ENCODE data around the gene SNRNP35. TPM values are rescaled to one million over a fixed set of nuclear protein-coding genes. Genes with fewer than 3 reads are reported as not detected.
"Not testable (repeated sequence)": the region's sequence is repeated elsewhere in the genome, so short reads cannot be mapped to it uniquely, and the experiment has no call there.

Gene SNRNP35
- total RNA-seq, 2 experiments from 2014 or later, result 26.2 to 28.6 TPM

GRCh38 chr12:123491056-123491455 lies 33.1 kb downstream of the SNRNP35 start:
- no peaks in the 10 kb centered on the region for H3K9me3 ChIP-seq (ENCODE audit: control insufficient read depth in 1 of 2, insufficient read depth in 1 of 2, low read length in 2 of 2)
- CTCF ChIA-PET, result no interaction called here

GRCh38 chr12:123491481-123491880 lies 33.5 kb downstream of the SNRNP35 start:
- Mint-ChIP-seq H3K4me3 (no peak overlapping the region), H3K27me3 (no peaks in the 10 kb centered on the region), H3K27ac (no peak overlapping the region), H3K36me3 (ENCODE audit: low read depth) (no peaks in the 10 kb centered on the region), H3K9me3 (no peaks in the 10 kb centered on the region), H3K4me1 (ENCODE audit: low read depth) (no peaks in the 10 kb centered on the region)
- Histone ChIP-seq H3K36me3 (ENCODE audit: insufficient read depth, low read length) (no peaks in the 10 kb centered on the region), H3K27me3 (ENCODE audit: control insufficient read depth in 1 of 2, insufficient read depth in 2 of 2, low read length in 2 of 2) (no peaks in the 10 kb centered on the region), H3K4me3 (ENCODE audit: low read length) (no peak overlapping the region), H3K27ac (ENCODE audit: low read depth in 1 of 2, low read length in 2 of 2) (no peak overlapping the region), H3K9me3 (ENCODE audit: control insufficient read depth in 1 of 2, insufficient read depth in 1 of 2, low read length in 2 of 2) (no peaks in the 10 kb centered on the region), H3K4me1 (ENCODE audit: insufficient read depth, low read length) (no peaks in the 10 kb centered on the region)
- TF ChIP-seq CTCF (IDR thresholded peaks at IDR 0.05), result no peak
- DNase-seq (no peak), ATAC-seq (ENCODE audit: poor library complexity) (no peak)
- ChIA-PET POLR2A (no interaction called here), CTCF (no interaction called here)
- intact Hi-C loops (cut with DNase I, micrococcal nuclease), result no loop called here

More at GRCh38 chr12:123491056-123491455, 33.1 kb downstream of the SNRNP35 start:
- DNase-seq, result no peak
- H3K9me3 Mint-ChIP-seq, result no peaks in the 10 kb centered on the region
- POLR2A ChIA-PET, result no interaction called here
- H3K27me3 ChIP-seq (ENCODE audit: control insufficient read depth in 1 of 2, insufficient read depth in 2 of 2, low read length in 2 of 2), result no peaks in the 10 kb centered on the region
- no peak for TF ChIP-seq CTCF (IDR thresholded peaks at IDR 0.05)
- H3K4me3 Mint-ChIP-seq, result no peak overlapping the region
- H3K27me3 Mint-ChIP-seq, result no peaks in the 10 kb centered on the region
- H3K27ac Mint-ChIP-seq, result no peak overlapping the region
- peaks cover 2% of the 10 kb centered on the region for H3K4me1 Mint-ChIP-seq (ENCODE audit: low read depth)
- H3K27ac ChIP-seq (ENCODE audit: low read depth in 1 of 2, low read length in 2 of 2), result no peak overlapping the region
- ATAC-seq (ENCODE audit: poor library complexity), result no peak
- H3K36me3 ChIP-seq (ENCODE audit: insufficient read depth, low read length), result no peaks in the 10 kb centered on the region
- intact Hi-C loops (cut with DNase I, micrococcal nuclease), result no loop called here
- H3K4me3 ChIP-seq (ENCODE audit: low read length), result no peak overlapping the region
- no peaks in the 10 kb centered on the region for H3K4me1 ChIP-seq (ENCODE audit: insufficient read depth, low read length)
- H3K36me3 Mint-ChIP-seq (ENCODE audit: low read depth), result no peaks in the 10 kb centered on the region

GRCh38 chr12:123492339-123493039 lies 34.5 kb downstream of the SNRNP35 start:
- intact Hi-C loops (cut with DNase I, micrococcal nuclease); H3K27ac Mint-ChIP-seq; H3K9me3 Mint-ChIP-seq; H3K4me1 ChIP-seq (ENCODE audit: insufficient read depth, low read length); H3K27me3 ChIP-seq (ENCODE audit: control insufficient read depth in 1 of 2, insufficient read depth in 2 of 2, low read length in 2 of 2); H3K4me1 Mint-ChIP-seq (ENCODE audit: low read depth); H3K9me3 ChIP-seq (ENCODE audit: control insufficient read depth in 1 of 2, insufficient read depth in 1 of 2, low read length in 2 of 2); H3K36me3 ChIP-seq (ENCODE audit: insufficient read depth, low read length); DNase-seq; POLR2A ChIA-PET; H3K4me3 Mint-ChIP-seq; H3K27me3 Mint-ChIP-seq; CTCF ChIA-PET; ATAC-seq (ENCODE audit: poor library complexity); H3K36me3 Mint-ChIP-seq (ENCODE audit: low read depth); H3K27ac ChIP-seq (ENCODE audit: low read depth in 1 of 2, low read length in 2 of 2); H3K4me3 ChIP-seq (ENCODE audit: low read length): not testable (repeated sequence)

Data from CD4-positive, alpha-beta T cell (primary cell).